SU-DHL-6 (cell line): ENCODE results near the gene TMF1.

ENCODE experiments used
- CTCF ChIP-seq: fragments of 200-600 bp; sonication (generic); IDR thresholded peaks from one replicate; pipeline ENCODE4 v1.5.1; 2017; ENCODE audit warnings: antibody characterized with exemption, mild to moderate bottlenecking, low read length, moderate library complexity; ENCODE audit not compliant: insufficient read depth, poor library complexity, severe bottlenecking
- EZH2phosphoT487 ChIP-seq: fragments of 200-600 bp; sonication (generic), shearing (Covaris generic); conservative IDR thresholded peaks from 2 replicates; pipeline ENCODE4 v1.6.1; 2018; ENCODE audit warnings: mild to moderate bottlenecking, antibody characterized with exemption, low read length, moderate library complexity, mixed read lengths

GRCh38 chr3:68985146-68985790 is 66.9 kb downstream of the TMF1 start:
- TF ChIP-seq CTCF, result no peak
- TF ChIP-seq EZH2phosphoT487, result no peak
